Endothelial cell of umbilical vein (primary cell): Measurements from ENCODE around the gene PIEZO2. TPM values are rescaled to one million over a fixed set of nuclear protein-coding genes. Genes with fewer than 3 reads are reported as not detected.

ENCODE experiments used
- BruUV-seq: library from RNA; stranded (reverse); fragments of 400-500 nt; replicated peaks from 2 replicates; lab custom pipeline; 2021; lab: Mats Ljungman, UMichigan
- CTCF ChIA-PET: fragments of 300-600, 350-600 bp; sonication (Branson Sonifier 250); formaldehyde crosslinking; loops from one replicate; lab custom pipeline; 2021; ENCODE audit warnings: antibody characterized with exemption, inconsistent platforms; lab: Charles Lee
- POLR2A ChIA-PET: fragments of 300-600, 350-600 bp; sonication (Branson Sonifier 250); formaldehyde crosslinking; loops from one replicate; lab custom pipeline; 2021; ENCODE audit warnings: antibody characterized with exemption, inconsistent platforms; lab: Charles Lee
- DNase-seq: peaks from one replicate; pipeline ENCODE4 v3.0.0-alpha.2; 2011; ENCODE audit warnings: low read depth, low spot score
- FAIRE-seq: peaks from 2 replicates; lab custom pipeline; 2011; peaks lifted over from hg19 to GRCh38; lab: Jason Lieb, UNC
- H2AFZ ChIP-seq: 2 replicates; pipeline ENCODE4 v1.6.0; 2012; ENCODE audit warnings: low read depth, low read length, control low read depth, inconsistent platforms
- H3K27ac ChIP-seq: 2 replicates; pipeline ENCODE4 v1.5.1; 2011; ENCODE audit warnings: low read depth, mild to moderate bottlenecking, control low read depth, low read length, moderate library complexity; ENCODE audit not compliant: insufficient read depth
- H3K27me3 ChIP-seq, 2 experiments: 2 replicates each; pipeline versions ENCODE4 v1.6.0 to v1.6.1; 2011; ENCODE audit warnings: low read length in 2 of 2, mixed read lengths in 1 of 2; ENCODE audit not compliant: control insufficient read depth in 2 of 2, insufficient read depth in 2 of 2
- H3K36me3 ChIP-seq, 2 experiments: 2 replicates in 1 of 2; 3 replicates in 1 of 2; pipeline ENCODE4 v1.5.1; 2011; ENCODE audit warnings: low read length in 2 of 2, mild to moderate bottlenecking in 1 of 2, moderate library complexity in 1 of 2; ENCODE audit not compliant: control insufficient read depth in 2 of 2, insufficient read depth in 2 of 2; ENCODE audit errors: extremely low read depth in 1 of 2
- H3K4me1 ChIP-seq: 3 replicates; pipeline ENCODE4 v1.5.1; 2011; ENCODE audit warnings: mild to moderate bottlenecking, low read length; ENCODE audit not compliant: control insufficient read depth, insufficient read depth; ENCODE audit errors: extremely low read depth
- H3K4me2 ChIP-seq: 2 replicates; pipeline ENCODE4 v1.6.1; 2011; ENCODE audit warnings: low read length, control low read depth, mixed read lengths; ENCODE audit not compliant: insufficient read depth
- H3K4me3 ChIP-seq, 3 experiments: fragments of 200-600 bp in 1 of 3; sonication (generic), shearing (Covaris generic) in 1 of 3; replicated peaks in 1 of 3; 2 replicates each; pipeline ENCODE4 v1.5.1; 2011 to 2016; ENCODE audit warnings: control low read depth in 3 of 3, low read length in 3 of 3, mild to moderate bottlenecking in 2 of 3, inconsistent platforms in 1 of 3, low read depth in 1 of 3, moderate library complexity in 1 of 3; ENCODE audit not compliant: insufficient read depth in 1 of 3
- H3K79me2 ChIP-seq: 2 replicates; pipeline ENCODE4 v1.6.0; 2012; ENCODE audit warnings: low read length, inconsistent platforms; ENCODE audit not compliant: control insufficient read depth, insufficient read depth
- H3K9ac ChIP-seq: replicated peaks from 2 replicates; pipeline ENCODE3; 2011; ENCODE audit warnings: low read length, control low read depth; ENCODE audit not compliant: insufficient read depth; ENCODE audit errors: extremely low read depth
- H3K9me1 ChIP-seq: replicated peaks from 3 replicates; pipeline ENCODE4 v1.6.0; 2011; ENCODE audit warnings: mild to moderate bottlenecking, low read length; ENCODE audit not compliant: control insufficient read depth, insufficient read depth; ENCODE audit errors: extremely low read depth
- H3K9me3 ChIP-seq: replicated peaks from 2 replicates; pipeline ENCODE4 v1.5.1; 2012; ENCODE audit warnings: low read length, inconsistent platforms; ENCODE audit not compliant: control insufficient read depth, insufficient read depth
- H4K20me1 ChIP-seq: replicated peaks from 2 replicates; pipeline ENCODE3; 2011; ENCODE audit warnings: mild to moderate bottlenecking, low read length; ENCODE audit not compliant: control insufficient read depth, insufficient read depth; ENCODE audit errors: extremely low read depth
- CTCF ChIP-seq, 2 donors: IDR thresholded peaks; 1 replicate in 1 of 2; 2 replicates in 1 of 2; pipeline ENCODE4 v1.5.1; 2011; ENCODE audit warnings: low read length in 2 of 2, mild to moderate bottlenecking in 2 of 2, moderate library complexity in 2 of 2, control low read depth in 1 of 2, inconsistent platforms in 1 of 2, low read depth in 1 of 2; ENCODE audit not compliant: insufficient read depth in 1 of 2; ENCODE audit errors: extremely low read depth in 1 of 2
- EZH2 ChIP-seq: IDR thresholded peaks from 2 replicates; pipeline ENCODE4 v1.6.1; 2012; ENCODE audit warnings: borderline replicate concordance, low read depth, mild to moderate bottlenecking, moderate library complexity, low read length, inconsistent platforms; ENCODE audit not compliant: severe bottlenecking
- FOS ChIP-seq: IDR thresholded peaks from 2 replicates; pipeline ENCODE4 v1.6.1; 2011; ENCODE audit warnings: mild to moderate bottlenecking, low read length, moderate library complexity, borderline replicate concordance; ENCODE audit not compliant: insufficient read depth
- GATA2 ChIP-seq: IDR thresholded peaks from 2 replicates; pipeline ENCODE4 v1.7.0; 2011; ENCODE audit warnings: low read depth, mild to moderate bottlenecking, moderate library complexity, mixed read lengths, low read length; ENCODE audit not compliant: insufficient read length, insufficient read depth
- JUN ChIP-seq: IDR thresholded peaks from 2 replicates; pipeline ENCODE4 v1.6.1; 2011; ENCODE audit warnings: borderline replicate concordance, low read depth; ENCODE audit not compliant: insufficient read length, insufficient read depth
- MAX ChIP-seq: IDR thresholded peaks from 2 replicates; pipeline ENCODE4 v1.6.1; 2011; ENCODE audit not compliant: insufficient read depth, insufficient read length
- MYC ChIP-seq: IDR thresholded peaks from one replicate; pipeline ENCODE4 v1.6.1; 2011; ENCODE audit warnings: mild to moderate bottlenecking, low read depth, low read length
- POLR2A ChIP-seq: IDR thresholded peaks from 2 replicates; pipeline ENCODE4 v1.6.1; 2012; ENCODE audit warnings: low read depth, mild to moderate bottlenecking, control low read depth, low read length
- POLR2AphosphoS5 ChIP-seq: IDR thresholded peaks from 2 replicates; pipeline ENCODE4 v1.6.1; 2012; ENCODE audit warnings: low read depth, mild to moderate bottlenecking, control low read depth, low read length, moderate library complexity; ENCODE audit not compliant: insufficient read depth
- dilution Hi-C: fragments of 300-500 bp; cut with MboI; formaldehyde crosslinking; loops from one replicate; pipeline ENCODE4 v1.15.0; 2019; ENCODE audit warnings: low sequenced_read_pairs; ENCODE audit not compliant: extremely low pct_ligation_motif_present
- intact Hi-C: fragments of 100-400 bp; cut with micrococcal nuclease; formaldehyde crosslinking; loops from one replicate; pipeline ENCODE4 v1.10.0; 2022
- polyA plus RNA-seq, 4 experiments: library from polyadenylated mRNA; depleted of rRNA in 3 of 4; stranded (reverse) in 3 of 4; unstranded in 1 of 4; fragments of >200 nt; gene quantifications; 2 replicates each; pipeline versions ENCODE4 v1.2.1 to v1.2.3, GENCODE V29; 2011 to 2012; ENCODE audit warnings: missing spikeins in 1 of 4
- total RNA-seq: library from RNA; stranded (reverse); gene quantifications from 2 replicates; pipeline ENCODE4 v1.2.3, GENCODE V29; 2021

Gene PIEZO2
- total and polyA plus RNA-seq, 2 donors (not counting 3 experiments of a cell fraction or from before 2014, with no cell fraction given) = 1.7 to 11.2 TPM

DNA sequence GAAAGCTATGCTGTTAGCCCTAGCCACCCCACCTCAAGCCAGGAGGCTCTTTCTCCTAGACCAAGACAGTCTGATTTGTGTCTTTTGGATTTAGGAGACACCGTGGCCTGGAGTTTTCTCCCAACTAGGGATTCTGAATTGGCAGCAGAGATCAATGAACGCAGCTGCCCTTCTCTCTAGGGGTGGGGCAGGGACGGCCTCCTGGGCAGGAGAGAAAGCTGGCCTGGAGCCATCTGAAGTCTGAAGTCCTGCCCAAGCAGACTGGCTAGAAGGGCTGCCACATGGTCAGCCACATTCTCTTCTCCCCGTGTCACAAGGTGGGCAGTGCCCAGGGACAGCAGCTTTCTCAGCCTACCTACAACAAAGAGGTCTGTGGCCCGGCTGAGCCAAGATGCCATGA is 45.1 kb downstream of the PIEZO2 start:
- TF ChIP-seq EZH2 (no peak), FOS (no peak), CTCF (IDR thresholded peaks at IDR 0.05; ENCODE audit: extremely low read depth in 1 of 2, insufficient read depth in 1 of 2, low read depth in 1 of 2, low read length in 2 of 2) (no peak), JUN (no peak), POLR2A (no peak), GATA2 (no peak), MYC (no peak), POLR2AphosphoS5 (no peak), MAX (no peak)
- no peaks in the 10 kb centered on the region for H3K27me3 ChIP-seq
- CTCF ChIA-PET = no interaction called here
- H4K20me1 ChIP-seq = no peaks in the 10 kb centered on the region
- no peaks in the 10 kb centered on the region for H3K36me3 ChIP-seq
- H3K4me1 ChIP-seq = no peaks in the 10 kb centered on the region
- no peak overlapping the region for H3K9ac ChIP-seq
- H3K79me2 ChIP-seq = no peaks in the 10 kb centered on the region
- FAIRE-seq (no peak), DNase-seq (no peak)
- intact Hi-C loops = no loop called here
- no peak overlapping the region for H3K27ac ChIP-seq
- H3K4me3 ChIP-seq = no peak overlapping the region
- no peaks in the 10 kb centered on the region for H3K9me3 ChIP-seq
- no peak overlapping the region for H2AFZ ChIP-seq
- no peaks in the 10 kb centered on the region for H3K9me1 ChIP-seq
- dilution Hi-C loops = no loop called here
- no TSS peak for BruUV-seq
- POLR2A ChIA-PET = no interaction called here
- H3K4me2 ChIP-seq = no peak overlapping the region
